Measurements from ENCODE around the gene EML1.

- TF ChIP-seq POLR2A (IDR thresholded peaks at IDR 0.05) (no peak), CTCF (IDR thresholded peaks at IDR 0.05) (no peak)
Measured at GRCh38 chr14:99883866-99884650, 90.8 kb downstream of the EML1 start.

All from right lobe of liver (tissue), 4 donors.